Ishikawa (cell line): Measurements from ENCODE around the gene SEL1L2.
A peak's percentile ranks its signal among the peaks of the same experiment; 100 is the strongest.

Source experiments
- CEBPB ChIP-seq: IDR thresholded peaks from 2 replicates; pipeline ENCODE4 v1.6.1; 2012
- CREB1 ChIP-seq: IDR thresholded peaks from 2 replicates; pipeline ENCODE4 v1.6.1; 2012; ENCODE audit warnings: low read depth
- EGR1 ChIP-seq: IDR thresholded peaks from 2 replicates; pipeline ENCODE4 v1.6.1; 2012
- EP300 ChIP-seq: IDR thresholded peaks from 2 replicates; pipeline ENCODE4 v1.6.1; 2012; ENCODE audit warnings: borderline replicate concordance
- FOXM1 ChIP-seq: IDR thresholded peaks from 2 replicates; pipeline ENCODE4 v1.6.1; 2012; ENCODE audit warnings: low read depth, borderline replicate concordance
- NFIC ChIP-seq: IDR thresholded peaks from 2 replicates; pipeline ENCODE4 v1.6.1; 2012
- RAD21 ChIP-seq: IDR thresholded peaks from 2 replicates; pipeline ENCODE4 v1.6.1; 2012; ENCODE audit warnings: low read depth
- TAF1 ChIP-seq: IDR thresholded peaks from 2 replicates; pipeline ENCODE4 v1.6.1; 2012; ENCODE audit warnings: low read depth, mild to moderate bottlenecking
- TCF12 ChIP-seq: IDR thresholded peaks from 2 replicates; pipeline ENCODE4 v1.6.1; 2012; ENCODE audit warnings: low read depth
- TEAD4 ChIP-seq: IDR thresholded peaks from 2 replicates; pipeline ENCODE4 v1.6.1; 2012
- YY1 ChIP-seq: IDR thresholded peaks from 2 replicates; pipeline ENCODE4 v1.6.1; 2012; ENCODE audit warnings: low read depth
- ZBTB7A ChIP-seq: IDR thresholded peaks from 2 replicates; pipeline ENCODE4 v1.6.1; 2012; ENCODE audit warnings: low read depth
- TF ChIP-seq, protein P1 (sequence below): IDR thresholded peaks from 2 replicates; pipeline ENCODE4 v1.6.1; 2012
- TF ChIP-seq, protein P2 (sequence below): IDR thresholded peaks from 2 replicates; pipeline ENCODE4 v1.6.1; 2012
- TF ChIP-seq, protein P3 (sequence below): IDR thresholded peaks from 2 replicates; pipeline ENCODE4 v1.6.1; 2012; ENCODE audit warnings: low read depth, mild to moderate bottlenecking

Gene SEL1L2

GRCh38 chr20:13928901-13929300, 61.5 kb downstream of the SEL1L2 start:
- no peak for TF ChIP-seq TCF12
- TF ChIP-seq CREB1, result no peak
- no peak for TF ChIP-seq TAF1
- no peak for TF ChIP-seq YY1
- TF ChIP-seq, protein P1, sequence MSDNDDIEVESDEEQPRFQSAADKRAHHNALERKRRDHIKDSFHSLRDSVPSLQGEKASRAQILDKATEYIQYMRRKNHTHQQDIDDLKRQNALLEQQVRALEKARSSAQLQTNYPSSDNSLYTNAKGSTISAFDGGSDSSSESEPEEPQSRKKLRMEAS, result no peak
- no peak for TF ChIP-seq FOXM1
- TF ChIP-seq TEAD4, result no peak
- TF ChIP-seq EP300, result no peak
- no peak for TF ChIP-seq RAD21
- TF ChIP-seq, protein P2, sequence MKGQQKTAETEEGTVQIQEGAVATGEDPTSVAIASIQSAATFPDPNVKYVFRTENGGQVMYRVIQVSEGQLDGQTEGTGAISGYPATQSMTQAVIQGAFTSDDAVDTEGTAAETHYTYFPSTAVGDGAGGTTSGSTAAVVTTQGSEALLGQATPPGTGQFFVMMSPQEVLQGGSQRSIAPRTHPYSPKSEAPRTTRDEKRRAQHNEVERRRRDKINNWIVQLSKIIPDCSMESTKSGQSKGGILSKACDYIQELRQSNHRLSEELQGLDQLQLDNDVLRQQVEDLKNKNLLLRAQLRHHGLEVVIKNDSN, result no peak
- TF ChIP-seq, protein P3, sequence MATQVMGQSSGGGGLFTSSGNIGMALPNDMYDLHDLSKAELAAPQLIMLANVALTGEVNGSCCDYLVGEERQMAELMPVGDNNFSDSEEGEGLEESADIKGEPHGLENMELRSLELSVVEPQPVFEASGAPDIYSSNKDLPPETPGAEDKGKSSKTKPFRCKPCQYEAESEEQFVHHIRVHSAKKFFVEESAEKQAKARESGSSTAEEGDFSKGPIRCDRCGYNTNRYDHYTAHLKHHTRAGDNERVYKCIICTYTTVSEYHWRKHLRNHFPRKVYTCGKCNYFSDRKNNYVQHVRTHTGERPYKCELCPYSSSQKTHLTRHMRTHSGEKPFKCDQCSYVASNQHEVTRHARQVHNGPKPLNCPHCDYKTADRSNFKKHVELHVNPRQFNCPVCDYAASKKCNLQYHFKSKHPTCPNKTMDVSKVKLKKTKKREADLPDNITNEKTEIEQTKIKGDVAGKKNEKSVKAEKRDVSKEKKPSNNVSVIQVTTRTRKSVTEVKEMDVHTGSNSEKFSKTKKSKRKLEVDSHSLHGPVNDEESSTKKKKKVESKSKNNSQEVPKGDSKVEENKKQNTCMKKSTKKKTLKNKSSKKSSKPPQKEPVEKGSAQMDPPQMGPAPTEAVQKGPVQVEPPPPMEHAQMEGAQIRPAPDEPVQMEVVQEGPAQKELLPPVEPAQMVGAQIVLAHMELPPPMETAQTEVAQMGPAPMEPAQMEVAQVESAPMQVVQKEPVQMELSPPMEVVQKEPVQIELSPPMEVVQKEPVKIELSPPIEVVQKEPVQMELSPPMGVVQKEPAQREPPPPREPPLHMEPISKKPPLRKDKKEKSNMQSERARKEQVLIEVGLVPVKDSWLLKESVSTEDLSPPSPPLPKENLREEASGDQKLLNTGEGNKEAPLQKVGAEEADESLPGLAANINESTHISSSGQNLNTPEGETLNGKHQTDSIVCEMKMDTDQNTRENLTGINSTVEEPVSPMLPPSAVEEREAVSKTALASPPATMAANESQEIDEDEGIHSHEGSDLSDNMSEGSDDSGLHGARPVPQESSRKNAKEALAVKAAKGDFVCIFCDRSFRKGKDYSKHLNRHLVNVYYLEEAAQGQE, result no peak
- TF ChIP-seq NFIC, result no peak

DNA sequence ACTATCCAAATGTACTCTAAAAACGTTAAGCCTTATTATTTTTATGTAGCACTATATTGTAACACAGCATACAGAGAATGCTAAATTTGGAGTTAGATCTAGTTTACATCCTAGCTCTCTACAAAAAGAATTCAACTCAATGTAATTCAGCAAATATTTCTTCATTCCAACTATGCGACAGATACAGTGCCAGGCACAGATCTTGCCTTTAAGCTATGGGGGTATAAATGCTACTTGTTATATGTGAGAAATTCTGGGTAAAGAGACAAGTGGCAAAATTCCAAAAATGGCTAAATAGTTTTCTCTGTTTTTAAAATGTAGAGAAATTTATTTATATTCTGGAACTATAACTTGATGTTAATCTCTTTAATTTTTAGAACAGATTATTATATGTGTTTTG, 63.2 kb downstream of the SEL1L2 start:
- no peak for TF ChIP-seq NFIC
- TF ChIP-seq ZBTB7A, result no peak

- TF ChIP-seq CEBPB (no peak), EP300 (no peak), EGR1 (no peak), NFIC (no peak), FOXM1 (no peak), ZBTB7A (no peak), TAF1 (no peak), YY1 (no peak), TCF12 (no peak), TEAD4 (no peak), CREB1 (no peak), RAD21 (no peak)
- TF ChIP-seq, protein P1, result no peak
- TF ChIP-seq, protein P2, result no peak
- TF ChIP-seq, protein P3, result no peak
These were observed 68.2 kb downstream of the SEL1L2 start for GRCh38 chr20:13922241-13922640.

GRCh38 chr20:13915284-13915683, 75.1 kb downstream of the SEL1L2 start:
- TF ChIP-seq RAD21 (0 out of 2 replicates have a peak, but pooled peaks have one; percentile 4), NFIC (no peak), EP300 (no peak), ZBTB7A (no peak), FOXM1 (no peak), TAF1 (no peak)
- TF ChIP-seq, protein P1, result no peak
- TF ChIP-seq, protein P3, result no peak
- TF ChIP-seq, protein P2, result peak; percentile 57
